Measurements from ENCODE around the gene DBT.
"Not testable (repeated sequence)": the region's sequence is repeated elsewhere in the genome, so short reads cannot be mapped to it uniquely, and the experiment has no call there.

Gene DBT

DNA sequence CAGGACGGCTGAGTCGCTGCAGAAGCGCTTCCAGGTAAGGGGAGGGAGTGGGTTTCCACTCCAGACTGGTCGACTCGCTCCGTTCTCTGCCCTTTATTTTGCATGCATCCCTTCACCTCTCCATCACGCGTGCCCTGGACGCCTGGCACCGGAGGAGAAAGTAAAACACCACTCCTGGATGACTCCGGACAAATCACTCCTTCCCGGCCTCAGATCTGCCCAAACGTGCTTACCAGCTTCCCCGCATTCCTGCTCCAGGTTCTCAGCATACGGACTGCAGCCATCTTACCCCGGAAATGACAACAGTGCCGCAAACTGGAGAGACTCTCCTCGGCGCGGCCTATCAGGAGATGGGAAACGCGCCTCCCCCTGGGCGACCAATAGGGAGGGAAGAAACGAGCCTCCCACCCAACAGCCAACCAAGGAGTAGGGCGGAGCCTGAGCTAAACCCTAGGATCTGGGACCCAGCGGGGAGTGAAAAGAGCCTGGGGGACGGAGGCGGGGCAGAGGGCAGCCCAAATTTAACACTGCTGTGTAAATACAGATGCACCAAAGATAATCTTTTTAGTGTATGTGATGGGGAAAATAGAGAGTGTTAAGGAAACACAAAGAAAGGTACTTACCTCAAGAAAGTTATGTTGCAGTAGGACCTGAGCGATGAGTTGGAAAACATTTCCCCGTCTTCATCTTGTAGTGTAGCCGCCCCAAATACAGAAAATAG is at the start of gene DBT:
Gene DBT (minus strand): TSS at position 298 of the 721 bp plus-strand sequence. CDS start 14 bp downstream, at position 284.
- peak; percentile 48 for DNase-seq

GRCh38 chr1:100298512-100298911 is 48.9 kb upstream of the DBT start:
- DNase-seq = no peak

- DNase-seq = not testable (repeated sequence)
Observed at GRCh38 chr1:100296997-100297396, 47.4 kb upstream of the DBT start.

GRCh38 chr1:100296140-100296539 is 46.5 kb upstream of the DBT start:
- DNase-seq = no peak

GRCh38 chr1:100292711-100293110 is 43.1 kb upstream of the DBT start:
- DNase-seq = no peak

GRCh38 chr1:100290291-100290690 is 40.7 kb upstream of the DBT start:
- no peak for DNase-seq

GRCh38 chr1:100287162-100287561 is 37.5 kb upstream of the DBT start:
- no peak for DNase-seq

DNA sequence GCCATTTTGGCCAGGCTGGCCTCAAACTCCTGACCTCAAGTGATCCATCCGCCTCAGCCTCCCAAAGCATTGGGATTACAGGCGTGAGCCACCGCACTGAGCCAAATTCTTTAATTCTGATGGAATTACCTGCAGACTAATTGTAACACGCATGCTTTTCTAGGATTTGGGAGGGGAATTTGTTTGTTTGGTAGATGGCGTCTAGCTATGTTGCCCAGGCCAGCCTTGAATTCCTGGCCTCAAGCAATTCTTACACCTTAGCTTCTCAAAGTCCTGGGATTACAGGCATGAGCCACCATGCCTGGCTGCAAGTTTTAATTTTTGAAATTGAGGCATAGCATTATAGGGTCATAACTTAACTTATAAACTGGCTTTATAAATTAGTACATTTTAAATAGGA is 35.0 kb upstream of the DBT start:
- DNase-seq = no peak

- no peak for DNase-seq
Observed at GRCh38 chr1:100279954-100280682, 30.5 kb upstream of the DBT start.

DNA sequence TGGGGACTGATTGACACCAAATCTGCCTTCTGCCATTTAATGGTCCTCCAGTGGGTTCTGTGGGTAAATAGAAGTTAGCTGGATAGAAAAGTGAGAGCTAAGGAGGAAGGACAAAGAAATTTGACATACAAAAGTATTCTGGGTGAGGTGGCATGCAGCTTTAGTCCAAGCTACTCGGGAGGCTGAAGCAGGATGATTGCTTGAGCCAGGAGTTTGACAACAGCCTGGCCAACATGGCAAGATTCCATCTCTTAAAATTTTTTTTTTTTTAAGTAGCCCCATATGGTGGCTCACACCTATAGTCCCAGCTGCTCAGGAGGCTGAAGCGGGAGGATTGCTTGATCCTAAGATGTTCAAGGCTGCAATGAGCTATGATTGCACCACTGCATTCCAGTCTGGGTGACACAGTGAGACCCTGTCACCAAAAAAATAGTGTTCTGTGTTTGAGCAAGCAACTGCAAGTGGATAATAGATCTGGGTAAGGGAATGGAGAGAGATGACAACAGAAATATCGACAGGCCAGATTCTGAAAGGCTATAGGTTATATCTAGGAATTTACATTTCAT is 29.8 kb upstream of the DBT start:
- no peak for DNase-seq

DNA sequence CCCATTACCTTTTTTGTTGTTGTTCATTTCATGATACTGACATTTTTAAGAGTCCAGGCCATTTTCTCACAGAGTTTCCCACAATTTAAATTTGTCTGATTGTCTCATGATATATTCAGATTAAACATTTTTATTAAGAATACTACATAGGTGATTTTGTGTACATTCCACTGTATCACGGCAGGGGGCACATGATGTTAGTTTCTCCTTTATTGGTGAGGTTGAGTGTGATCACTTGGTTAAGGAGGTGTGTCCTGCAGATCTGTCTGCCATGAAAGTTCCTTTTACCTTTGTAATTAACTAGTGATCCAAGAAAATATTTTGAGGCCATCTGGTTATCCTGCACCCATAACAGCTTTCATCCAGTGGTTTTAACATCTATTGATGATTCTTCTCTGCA is 28.2 kb upstream of the DBT start:
- DNase-seq = no peak

GRCh38 chr1:100268202-100268601 is 18.6 kb upstream of the DBT start:
- no peak for DNase-seq

- no peak for DNase-seq
Observed at GRCh38 chr1:100267284-100267683, 17.6 kb upstream of the DBT start.

DNA sequence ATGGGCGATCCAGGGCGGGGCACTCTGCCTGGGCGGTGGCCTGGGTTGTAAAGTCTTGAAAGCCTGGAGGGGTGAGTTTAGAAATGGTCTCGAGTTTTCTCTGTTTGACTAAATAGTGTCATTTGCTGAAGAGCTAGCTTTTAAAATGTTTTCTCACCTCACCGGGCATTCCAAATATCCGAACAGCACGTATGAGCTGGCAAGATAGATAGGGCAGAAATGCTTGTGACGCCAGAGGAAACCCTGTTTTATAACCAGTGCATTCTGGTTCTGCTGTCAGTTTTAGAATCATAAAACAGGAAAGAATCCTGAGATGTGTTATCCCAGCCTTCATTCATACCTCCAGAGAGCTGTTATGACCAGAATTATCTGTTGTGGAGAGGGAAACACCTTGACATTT is 17.1 kb upstream of the DBT start:
- no peak for DNase-seq

- DNase-seq = peak; percentile 38
Observed at GRCh38 chr1:100265931-100266740, 16.5 kb upstream of the DBT start, which contains the start of gene RTCA. Gene RTCA, plus strand, starts transcription at chr1:100266216. Its CDS starts 160 bp downstream, at chr1:100266376.

- DNase-seq = no peak
Observed at GRCh38 chr1:100265562-100265930, 15.9 kb upstream of the DBT start.

GRCh38 chr1:100264081-100264480 is 14.4 kb upstream of the DBT start:
- DNase-seq = not testable (repeated sequence)

- DNase-seq = no peak
Observed at GRCh38 chr1:100261686-100262085, 12.1 kb upstream of the DBT start.

- DNase-seq = not testable (repeated sequence)
Observed at GRCh38 chr1:100258427-100258826, 8.8 kb upstream of the DBT start.

DNA sequence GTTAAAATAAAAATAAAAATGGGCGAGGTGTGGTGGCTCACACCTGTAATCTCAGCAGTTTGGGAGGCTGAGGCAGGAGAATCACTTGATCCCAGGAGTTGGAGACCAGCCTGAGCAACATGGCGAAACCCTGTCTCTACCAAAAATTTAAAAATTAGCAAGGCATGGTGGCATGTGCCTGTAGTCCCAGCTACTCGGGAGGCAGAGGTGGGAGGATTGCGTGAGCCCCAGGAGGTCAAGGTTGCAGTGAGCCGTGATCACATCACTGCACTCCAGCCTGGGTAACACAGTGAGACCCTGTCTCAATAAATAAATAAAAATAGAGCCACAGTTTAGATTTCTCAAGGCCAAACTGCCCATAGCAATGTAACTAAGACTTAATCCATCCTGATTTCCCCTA is 6.6 kb upstream of the DBT start:
- DNase-seq = not testable (repeated sequence)

- no peak for DNase-seq
Observed at GRCh38 chr1:100253552-100253951, 3.9 kb upstream of the DBT start.

DNA sequence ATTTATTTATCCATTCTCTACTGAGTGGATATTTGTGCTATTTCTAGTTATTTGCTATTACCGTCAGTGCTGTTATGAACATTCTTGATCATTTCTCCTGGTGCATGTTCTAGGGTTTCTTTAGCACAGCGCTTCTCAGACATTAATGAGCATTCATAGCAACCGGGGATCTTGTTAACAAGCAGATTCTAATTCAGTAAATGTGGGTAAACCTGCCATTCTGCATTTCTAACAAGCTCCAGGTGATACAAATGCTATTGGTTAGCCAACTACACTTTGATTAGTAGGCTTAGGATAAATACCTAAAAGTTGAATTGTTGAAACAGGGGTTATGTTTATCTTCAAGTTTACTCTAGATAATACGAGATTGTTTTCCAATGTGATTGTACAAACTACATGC is 3.3 kb upstream of the DBT start:
- DNase-seq = no peak

DNA sequence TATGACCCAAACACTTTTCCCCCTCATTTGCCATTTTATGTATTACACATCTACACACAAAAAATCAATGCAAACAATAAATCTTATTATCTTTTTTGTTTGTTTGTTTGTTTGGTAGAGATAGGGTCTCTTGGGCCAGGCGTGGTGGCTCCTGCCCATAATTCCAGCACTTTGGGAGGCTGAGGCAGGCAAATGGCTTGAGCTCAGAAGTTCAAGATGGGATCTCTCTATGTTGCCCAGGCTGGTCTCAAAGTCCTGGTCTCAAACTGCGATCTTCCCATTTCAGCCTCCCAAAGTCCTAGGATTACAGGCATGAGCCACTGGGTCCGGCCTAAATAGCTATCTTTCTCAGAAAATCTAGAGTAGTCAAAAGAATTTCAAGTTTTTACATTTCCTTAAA is 1.2 kb upstream of the DBT start:
- no peak for DNase-seq

Data from 8988T (cell line).